Measurements from ENCODE around the gene P2RX1. TPM values are rescaled to one million over a fixed set of nuclear protein-coding genes. Genes with fewer than 3 reads are reported as not detected.

The P2RX1 gene
- total RNA-seq, 4 donors from 2014 or later = 1.2 to 13.0 (median 2.1) TPM

DNA sequence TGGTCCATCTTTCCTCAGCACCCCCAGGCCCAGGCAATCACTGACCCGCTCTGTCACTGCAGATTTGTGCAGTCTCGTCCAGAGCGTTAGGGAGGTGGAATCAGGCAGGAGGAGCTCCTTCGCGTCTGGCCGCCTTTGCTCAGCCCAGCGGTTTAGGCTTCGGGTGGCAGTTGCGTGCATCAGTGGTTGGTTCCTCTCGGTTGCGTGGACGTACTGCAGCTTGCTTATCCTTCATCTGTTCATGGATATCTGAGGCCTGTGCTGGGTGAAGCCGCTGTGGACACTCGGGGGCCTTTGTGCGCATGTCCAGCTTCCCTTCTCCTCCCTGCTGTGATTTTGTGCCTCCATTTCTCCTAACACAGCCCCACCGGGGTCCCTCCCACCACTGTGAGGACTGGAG is 4.7 kb upstream of the P2RX1 start:
- H3K27me3 ChIP-seq = no peaks in the 10 kb centered on the region
- H3K36me3 ChIP-seq = no peaks in the 10 kb centered on the region
- TF ChIP-seq POLR2A (IDR thresholded peaks at IDR 0.05) = no peak
- TF ChIP-seq CTCF (IDR thresholded peaks at IDR 0.05) = no peak
- H3K9me3 ChIP-seq = no peaks in the 10 kb centered on the region
- WGBS, 2 donors = 50 to 72% methylated on average over 12 to 13 of the region's 16 CpGs
- intact Hi-C loops (cut with DNase I) = loop anchor here (5.0 kb wide), 1 partner anchor 86 kb away; no protein-coding TSS in a partner anchor
- DNase-seq = no peak
- H3K4me1 ChIP-seq = peaks cover 13 to 69% (median 20%) of the 10 kb centered on the region in 3 donors
- peak overlapping the region in 1 of 4 donors; percentile 5 for H3K4me3 ChIP-seq
- H3K27ac ChIP-seq = peak overlapping the region in 3 of 4 donors; percentile 73 to 81 (median 77)

DNA sequence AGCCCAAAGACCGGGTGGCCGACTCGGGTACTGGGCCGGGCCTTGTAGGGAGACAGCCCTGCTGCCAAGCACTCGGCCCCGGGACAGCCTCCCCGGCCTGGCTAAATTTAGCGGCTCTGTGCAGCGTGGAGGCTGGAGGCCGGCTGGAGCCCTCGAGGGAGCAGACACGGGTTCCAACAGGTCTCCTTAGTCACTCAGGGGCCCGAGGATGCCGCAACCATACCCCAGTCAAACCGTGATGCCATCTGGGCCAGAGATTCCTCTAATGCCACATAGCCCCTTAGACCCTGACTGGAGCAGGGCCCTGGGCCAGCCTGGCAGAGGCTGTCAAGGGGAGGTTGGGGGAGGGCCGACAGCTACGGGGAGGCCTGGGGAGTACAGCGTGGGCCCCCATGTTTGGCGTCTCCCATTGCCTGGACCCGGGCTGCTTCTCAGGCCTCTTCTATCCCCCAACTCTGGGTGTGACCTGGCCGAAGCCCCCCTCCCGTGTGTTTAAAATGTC is 2.9 kb upstream of the P2RX1 start:
- peak overlapping the region; percentile 49 to 85 (median 80) for H3K27ac ChIP-seq

GRCh38 chr17:3918372-3919122 is 2.3 kb upstream of the P2RX1 start:
- 47 to 52% methylated on average over 4 of the region's 8 CpGs for WGBS, 2 donors
- H3K27ac ChIP-seq = peak overlapping the region; percentile 49 to 85 (median 80)
- intact Hi-C loops (cut with DNase I) = no loop called here

More for the DNA sequence above, 2.9 kb upstream of the P2RX1 start:
- TF ChIP-seq POLR2A (IDR thresholded peaks at IDR 0.05) (no peak), CTCF (IDR thresholded peaks at IDR 0.05) (no peak)
- no peak for DNase-seq
- Histone ChIP-seq H3K27me3 (no peaks in the 10 kb centered on the region), H3K36me3 (no peaks in the 10 kb centered on the region), H3K4me3 (no peak overlapping the region), H3K4me1 (peaks cover 13 to 65% (median 16%) of the 10 kb centered on the region in 3 donors), H3K9me3 (no peaks in the 10 kb centered on the region)
- intact Hi-C loops (cut with DNase I) = no loop called here
- 73 to 92% methylated on average over 3 to 5 of the region's 22 CpGs for WGBS, 2 donors

DNA sequence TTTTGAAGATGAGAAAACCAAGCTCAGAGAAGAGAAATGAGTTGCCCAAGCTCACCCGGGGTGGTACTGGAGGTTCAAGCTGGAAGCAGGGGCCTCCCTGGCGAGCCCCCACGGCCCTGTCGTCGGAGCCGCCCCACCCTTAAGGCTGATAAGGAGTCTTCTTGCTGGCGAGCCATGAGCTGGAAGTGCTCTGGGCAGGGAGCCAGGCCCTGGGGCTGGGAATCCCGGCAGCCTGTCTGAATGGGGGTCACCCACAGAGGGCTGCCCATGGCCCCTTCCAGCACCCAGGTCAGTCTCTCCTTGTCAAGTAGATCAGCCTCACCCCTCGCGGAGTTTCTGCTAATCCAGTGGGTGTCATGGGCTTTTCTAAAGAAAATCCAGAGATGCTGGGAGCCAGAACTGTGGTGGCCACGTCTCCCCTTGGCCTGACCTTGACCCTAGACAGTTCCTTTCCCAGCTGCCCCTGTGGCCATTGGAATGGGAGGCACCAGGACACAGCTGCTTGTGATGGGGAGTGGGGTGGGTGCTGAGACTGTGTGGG is 1.2 kb upstream of the P2RX1 start:
- peaks cover 13 to 72% (median 24%) of the 10 kb centered on the region in 3 donors for H3K4me1 ChIP-seq
- no peaks in the 10 kb centered on the region for H3K27me3 ChIP-seq
- peak overlapping the region; percentile 54 to 87 (median 80) for H3K27ac ChIP-seq
- WGBS, 2 donors = 0 to 20% methylated on average over 1 to 8 of the region's 11 CpGs
- intact Hi-C loops (cut with DNase I) = no loop called here
- DNase-seq = no peak
- no peak overlapping the region for H3K4me3 ChIP-seq
- TF ChIP-seq POLR2A (IDR thresholded peaks at IDR 0.05) = no peak
- no peak for TF ChIP-seq CTCF (IDR thresholded peaks at IDR 0.05)
- H3K9me3 ChIP-seq = no peaks in the 10 kb centered on the region
- H3K36me3 ChIP-seq = no peaks in the 10 kb centered on the region

More at GRCh38 chr17:3918372-3919122, 2.3 kb upstream of the P2RX1 start:
- Histone ChIP-seq H3K9me3 (no peaks in the 10 kb centered on the region), H3K4me3 (no peak overlapping the region), H3K27me3 (no peaks in the 10 kb centered on the region), H3K4me1 (peaks cover 13 to 68% (median 22%) of the 10 kb centered on the region in 3 donors), H3K36me3 (no peaks in the 10 kb centered on the region)
- no peak for TF ChIP-seq CTCF (IDR thresholded peaks at IDR 0.05)
- no peak for TF ChIP-seq POLR2A (IDR thresholded peaks at IDR 0.05)
- DNase-seq = no peak

GRCh38 chr17:3916825-3917224 is 560 bp upstream of the P2RX1 start:
- no peak for DNase-seq
- Histone ChIP-seq H3K4me1 (peaks cover 13 to 71% (median 24%) of the 10 kb centered on the region in 3 donors), H3K36me3 (no peaks in the 10 kb centered on the region), H3K27me3 (no peaks in the 10 kb centered on the region), H3K4me3 (peak overlapping the region in 2 of 4 donors; percentile 38 to 49), H3K9me3 (no peaks in the 10 kb centered on the region), H3K27ac (peak overlapping the region; percentile 54 to 87 (median 80))
- intact Hi-C loops (cut with DNase I) = no loop called here
- TF ChIP-seq CTCF (IDR thresholded peaks at IDR 0.05) (no peak), POLR2A (IDR thresholded peaks at IDR 0.05) (no peak)
- 20% methylated on average over 1 of the region's 10 CpGs; no CpG with 5 or more reads in 1 of the 2 donors for WGBS, 2 donors

All from esophagus squamous epithelium (tissue), 5 donors.